NCI-H2196 treated with DMSO at 0.1 percent for 48 hours (cell line): ENCODE data around the gene MLF2.
"Not testable (repeated sequence)": the region's sequence is repeated elsewhere in the genome, so short reads cannot be mapped to it uniquely, and the experiment has no call there.

Experiments used
- DNase-seq: peaks from one replicate; lab custom pipeline; 2025; ENCODE audit not compliant: unreplicated experiment; lab: John Stamatoyannopoulos, UW

Gene MLF2

GRCh38 chr12:6765634-6766581, 13.0 kb upstream of the MLF2 start, which contains the start of gene PTMS:
PTMS (plus strand) TSS chr12:6766363; CDS start chr12:6766706, 343 bp downstream.
- peak; percentile 75 for DNase-seq

DNA sequence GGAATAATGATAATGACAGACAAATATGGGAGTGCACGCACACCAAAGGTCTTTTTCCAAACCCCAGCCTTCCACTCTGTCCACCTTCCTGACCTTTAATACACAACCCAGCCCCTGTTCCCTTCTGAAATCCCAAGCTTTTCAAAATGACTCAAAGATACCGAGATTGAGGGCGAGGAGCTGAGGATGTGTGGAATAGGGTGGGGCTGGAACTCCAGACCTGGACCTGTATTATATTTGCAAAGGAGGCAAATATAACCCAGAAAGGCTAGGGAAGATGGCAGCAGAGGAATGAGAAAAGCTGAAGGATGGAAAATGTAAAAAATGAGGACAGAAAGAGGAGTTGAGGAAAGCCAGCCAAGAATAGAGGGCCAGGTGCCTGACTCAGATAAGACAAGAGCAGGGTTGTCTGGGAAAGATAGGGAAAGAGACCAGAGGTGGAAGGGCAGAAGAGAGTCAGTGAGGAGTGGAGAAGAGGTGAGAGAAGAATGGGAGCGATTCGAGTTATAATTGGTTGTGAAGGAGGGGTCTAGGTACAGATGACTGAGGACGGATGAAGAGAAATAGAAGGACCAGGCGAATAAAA, 12.2 kb upstream of the MLF2 start:
- DNase-seq: peak; percentile 14

DNA sequence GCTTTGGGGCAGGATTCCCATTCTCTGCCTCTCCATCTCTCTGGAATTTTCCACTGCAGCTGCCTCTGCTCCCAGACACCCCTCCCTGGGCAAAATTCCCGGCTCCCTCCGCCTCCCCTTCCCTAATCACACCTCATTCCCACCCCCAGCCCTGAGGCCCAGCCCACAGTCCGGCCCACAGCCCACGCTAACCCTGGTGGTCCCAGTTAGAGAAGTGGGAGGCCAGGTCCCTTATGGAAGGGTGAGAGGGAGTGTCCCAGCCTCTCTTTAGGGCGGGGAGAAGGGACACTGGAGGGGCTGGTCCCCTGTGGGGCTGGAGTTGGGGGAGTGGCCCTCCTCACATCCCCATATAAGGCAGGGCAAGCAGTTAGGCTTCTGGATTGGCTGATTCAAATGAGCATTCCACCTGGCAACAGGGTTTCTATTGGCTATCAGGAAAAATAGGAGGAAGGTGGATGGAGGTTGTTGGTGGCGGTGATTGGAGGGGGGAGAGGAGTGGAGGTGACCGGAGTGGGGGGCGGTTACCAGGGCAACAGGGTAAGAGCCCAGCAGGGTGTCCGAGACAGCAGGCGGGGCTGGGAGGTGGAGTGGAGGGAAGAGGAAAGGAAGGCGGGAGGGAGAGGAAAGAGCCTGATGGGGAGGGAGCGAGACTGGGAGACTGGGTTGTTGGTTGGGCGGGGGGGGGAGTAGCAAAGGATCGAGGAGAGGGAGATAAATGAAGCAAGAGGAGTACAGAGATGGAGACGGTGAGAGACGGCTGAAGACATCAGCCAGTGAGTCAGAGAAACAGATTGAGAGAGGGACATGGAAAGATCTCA, 11.3 kb upstream of the MLF2 start:
- peak; percentile 91 for DNase-seq

GRCh38 chr12:6763380-6763779, 10.4 kb upstream of the MLF2 start:
- no peak for DNase-seq

GRCh38 chr12:6759741-6760140, 6.8 kb upstream of the MLF2 start:
- no peak for DNase-seq

GRCh38 chr12:6758506-6759095, 5.7 kb upstream of the MLF2 start:
- DNase-seq: no peak

GRCh38 chr12:6757028-6757690, 4.2 kb upstream of the MLF2 start:
- DNase-seq: no peak

- no peak for DNase-seq
Measured at GRCh38 chr12:6754411-6754810, 1.5 kb upstream of the MLF2 start.

DNA sequence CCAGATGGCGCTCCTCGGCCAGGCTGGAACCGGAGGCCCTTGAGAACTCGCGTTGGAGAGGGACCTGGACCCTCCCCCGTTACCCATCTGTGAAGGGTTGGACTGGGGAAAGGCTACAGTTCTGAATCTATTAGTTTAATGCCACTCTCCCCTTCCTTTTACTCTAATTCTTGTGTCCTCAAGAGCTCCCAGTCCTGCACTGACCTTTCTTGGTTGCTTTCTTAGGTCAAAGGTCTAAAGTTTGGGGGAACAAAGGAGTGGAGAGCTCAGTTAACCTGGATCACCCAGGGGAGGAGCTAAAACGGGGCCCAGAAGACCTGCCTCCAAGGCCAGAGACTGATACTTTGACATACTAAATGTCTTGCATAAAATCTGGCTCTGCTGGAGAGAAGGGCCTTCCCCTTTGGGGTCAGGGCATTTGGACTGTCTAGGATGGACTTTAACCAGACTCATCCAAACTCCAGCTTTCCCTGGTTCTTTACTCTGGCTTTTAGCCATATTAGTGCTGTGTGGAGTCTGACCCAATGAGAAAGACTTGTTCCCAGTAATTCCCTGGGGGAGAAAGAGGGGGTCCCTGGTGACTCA, 923 bp upstream of the MLF2 start:
- DNase-seq: no peak

GRCh38 chr12:6752167-6752920, 597 bp downstream of the MLF2 start:
- DNase-seq: no peak

- no peak for DNase-seq
Measured at GRCh38 chr12:6751767-6752166, 1.2 kb downstream of the MLF2 start.

DNA sequence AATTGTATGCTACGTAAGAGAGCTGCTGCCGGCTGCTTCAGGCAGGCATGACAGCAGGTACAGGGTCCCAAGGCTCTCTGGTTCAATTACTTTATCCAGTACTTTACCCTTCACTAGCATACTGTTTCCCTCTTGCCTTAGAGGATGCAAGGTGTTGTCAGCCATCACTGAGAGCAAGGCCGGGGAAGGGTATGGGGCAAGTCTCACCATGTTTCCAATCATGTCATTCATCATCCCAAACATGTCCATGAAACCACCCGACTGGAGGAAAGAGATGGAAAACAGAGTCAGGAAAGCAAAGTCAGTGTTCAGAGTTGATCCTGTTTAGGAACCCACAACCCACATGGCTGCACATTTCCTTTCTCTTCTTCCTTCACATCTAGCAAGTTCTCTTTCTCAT, 2.4 kb downstream of the MLF2 start:
- DNase-seq: no peak

- no peak for DNase-seq
Measured at GRCh38 chr12:6748761-6749160, 4.2 kb downstream of the MLF2 start.

- DNase-seq: no peak
Measured at GRCh38 chr12:6747216-6747615, 5.7 kb downstream of the MLF2 start.

GRCh38 chr12:6745741-6746525, 7.0 kb downstream of the MLF2 start:
- DNase-seq: no peak

DNA sequence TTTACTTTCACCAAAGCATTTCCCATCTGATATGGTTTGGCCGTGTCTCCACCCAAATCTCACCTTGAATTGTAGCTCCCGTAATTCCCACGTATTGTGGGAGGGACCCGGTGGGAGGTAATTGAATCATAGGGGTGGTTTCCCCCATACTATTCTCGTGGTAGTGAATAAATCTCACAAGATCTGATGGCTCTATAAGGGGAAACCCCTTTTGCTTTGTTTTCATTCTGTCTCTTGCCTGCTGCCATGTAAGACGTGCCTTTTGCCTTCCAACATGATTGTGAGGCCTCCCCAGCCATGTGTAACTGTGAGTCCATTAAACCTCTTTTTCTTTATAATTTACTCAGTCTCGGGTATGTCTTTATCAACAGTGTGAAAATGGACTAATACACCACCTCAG, 9.6 kb downstream of the MLF2 start:
- DNase-seq: not testable (repeated sequence)

GRCh38 chr12:6742834-6743233, 10.1 kb downstream of the MLF2 start:
- DNase-seq: no peak

DNA sequence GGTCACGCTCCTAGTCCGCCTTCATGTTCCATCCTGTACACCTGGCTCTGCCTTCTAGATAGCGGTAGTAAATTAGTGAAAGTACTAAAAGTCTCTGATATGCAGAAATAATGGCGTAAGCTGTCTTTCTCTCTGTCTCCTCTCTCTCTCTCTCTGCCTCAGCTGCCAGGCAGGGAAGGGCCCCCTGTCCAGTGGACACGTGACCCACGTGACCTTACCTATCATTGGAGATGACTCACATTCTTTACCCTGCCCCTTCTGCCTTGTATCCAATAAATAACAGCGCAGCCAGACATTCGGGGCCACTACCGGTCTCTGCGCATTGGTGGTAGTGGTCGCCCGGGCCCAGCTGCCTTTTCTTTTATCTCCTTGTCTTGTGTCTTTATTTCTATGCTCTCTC, 10.9 kb downstream of the MLF2 start:
- DNase-seq: not testable (repeated sequence)

DNA sequence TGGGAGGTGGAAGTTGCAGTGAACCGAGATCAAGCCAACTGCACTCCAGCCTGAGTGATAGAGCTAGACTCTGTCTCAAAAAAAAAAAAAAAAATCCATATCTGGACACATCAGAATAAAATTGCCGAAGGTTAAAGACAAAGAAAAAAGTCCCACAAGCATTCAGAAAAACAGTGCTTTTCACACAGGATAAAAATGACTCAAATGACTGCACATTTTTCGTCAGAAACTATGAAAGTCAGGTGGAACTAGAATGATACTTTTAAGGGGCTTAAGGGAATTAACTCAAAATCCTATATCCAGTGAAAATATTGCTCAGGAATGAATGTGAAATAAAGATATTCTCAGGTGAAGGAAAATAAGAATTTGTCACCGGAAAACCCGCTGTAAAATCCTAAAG, 16.2 kb downstream of the MLF2 start:
- no peak for DNase-seq
